Subcutaneous adipose tissue (tissue), 4 donors: ENCODE results near the gene URI1. TPM values are rescaled to one million over a fixed set of nuclear protein-coding genes. Genes with fewer than 3 reads are reported as not detected.

ENCODE experiments used
- total RNA-seq, 4 donors: library from RNA; depleted of rRNA; stranded (reverse); fragments of >200 nt; gene quantifications; one replicate each; pipeline ENCODE4 v1.1.0, GENCODE V29; 2016
- TF ChIP-seq, protein P1 (sequence below): fragments of 450-650 bp; IDR thresholded peaks from one replicate; pipeline ENCODE4 v1.5.1; 2016; ENCODE audit warnings: low read depth, mild to moderate bottlenecking, control low read depth, antibody characterized with exemption, moderate library complexity

Gene URI1
- total RNA-seq, 4 donors from 2014 or later = 43.9 to 101 (median 64.0) TPM

DNA sequence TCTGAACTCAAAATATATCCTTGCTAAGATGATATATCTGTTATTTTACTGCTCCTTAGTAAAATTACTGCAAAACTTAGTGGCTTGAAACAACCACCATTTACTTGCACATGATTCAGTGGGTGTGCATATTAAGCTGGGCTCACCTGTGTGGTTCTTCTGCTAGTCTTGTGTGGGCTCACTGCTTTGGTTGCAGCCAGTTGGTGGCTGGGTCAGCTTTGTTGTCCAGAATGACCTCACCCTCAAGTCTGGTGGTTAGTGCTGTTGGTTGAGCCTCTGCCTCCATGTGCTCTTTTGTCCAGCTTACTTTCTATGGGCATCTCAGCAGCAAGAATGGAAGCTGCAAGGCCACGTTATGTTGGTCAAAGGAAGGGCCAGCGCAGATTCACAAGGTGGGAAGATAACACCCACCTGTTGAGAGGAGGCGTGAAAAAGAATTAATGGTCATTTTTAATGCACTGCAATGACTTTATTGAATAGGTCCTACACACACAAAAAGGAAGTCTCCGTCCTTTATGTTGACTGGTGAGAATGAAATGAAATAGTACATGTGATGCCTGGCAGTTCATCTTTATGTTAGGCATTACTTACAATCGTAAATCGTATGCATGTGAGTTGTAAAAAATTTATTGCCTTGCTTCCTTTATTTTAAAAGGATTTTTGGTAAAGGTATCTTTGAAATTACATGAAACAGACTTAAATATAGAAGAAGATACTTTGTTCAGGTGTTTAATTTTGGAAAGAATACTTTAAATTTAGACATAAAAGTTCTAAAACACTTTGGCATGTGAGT, 34.3 kb downstream of the URI1 start:
- TF ChIP-seq, protein P1, sequence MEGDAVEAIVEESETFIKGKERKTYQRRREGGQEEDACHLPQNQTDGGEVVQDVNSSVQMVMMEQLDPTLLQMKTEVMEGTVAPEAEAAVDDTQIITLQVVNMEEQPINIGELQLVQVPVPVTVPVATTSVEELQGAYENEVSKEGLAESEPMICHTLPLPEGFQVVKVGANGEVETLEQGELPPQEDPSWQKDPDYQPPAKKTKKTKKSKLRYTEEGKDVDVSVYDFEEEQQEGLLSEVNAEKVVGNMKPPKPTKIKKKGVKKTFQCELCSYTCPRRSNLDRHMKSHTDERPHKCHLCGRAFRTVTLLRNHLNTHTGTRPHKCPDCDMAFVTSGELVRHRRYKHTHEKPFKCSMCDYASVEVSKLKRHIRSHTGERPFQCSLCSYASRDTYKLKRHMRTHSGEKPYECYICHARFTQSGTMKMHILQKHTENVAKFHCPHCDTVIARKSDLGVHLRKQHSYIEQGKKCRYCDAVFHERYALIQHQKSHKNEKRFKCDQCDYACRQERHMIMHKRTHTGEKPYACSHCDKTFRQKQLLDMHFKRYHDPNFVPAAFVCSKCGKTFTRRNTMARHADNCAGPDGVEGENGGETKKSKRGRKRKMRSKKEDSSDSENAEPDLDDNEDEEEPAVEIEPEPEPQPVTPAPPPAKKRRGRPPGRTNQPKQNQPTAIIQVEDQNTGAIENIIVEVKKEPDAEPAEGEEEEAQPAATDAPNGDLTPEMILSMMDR = no peak

DNA sequence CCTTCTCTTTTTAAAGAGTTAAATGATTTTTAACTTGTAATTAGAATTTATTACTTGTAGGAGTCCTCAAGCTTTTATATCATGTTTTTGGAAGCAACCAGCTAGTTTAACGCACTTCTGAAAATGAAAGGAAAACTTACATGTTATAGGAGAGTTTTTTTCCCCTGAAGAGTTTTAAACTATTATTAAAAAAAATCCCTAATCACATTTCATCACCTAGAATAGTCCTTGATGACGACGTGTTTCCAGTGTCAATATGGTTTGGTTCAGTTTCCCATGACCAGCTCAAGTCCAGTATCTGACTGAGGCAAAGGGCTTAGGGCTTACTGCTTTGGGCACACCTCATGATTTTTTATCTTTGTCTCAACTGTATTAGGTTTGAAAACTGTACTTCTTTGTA, 36.0 kb downstream of the URI1 start:
- TF ChIP-seq, protein P1 = no peak

DNA sequence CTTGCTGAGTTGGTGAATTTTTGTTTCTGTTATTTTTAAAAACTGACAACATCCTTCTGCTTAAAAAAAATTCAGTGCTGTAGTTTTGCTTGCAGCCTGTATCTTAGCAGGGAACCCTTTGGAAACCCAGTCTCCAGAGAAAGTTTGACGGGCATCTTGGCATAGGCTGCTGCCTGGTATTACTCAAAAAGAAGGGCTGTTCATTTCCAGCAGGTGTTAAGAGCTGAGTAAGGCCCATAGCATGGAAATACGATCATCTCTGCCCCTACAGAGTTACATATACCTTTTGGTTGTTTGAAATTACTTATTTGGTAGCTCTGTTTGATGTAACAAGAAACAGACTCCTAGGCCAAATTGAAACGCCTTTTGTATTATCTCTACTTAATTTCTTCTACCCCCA, 41.5 kb downstream of the URI1 start:
- TF ChIP-seq, protein P1 = no peak

DNA sequence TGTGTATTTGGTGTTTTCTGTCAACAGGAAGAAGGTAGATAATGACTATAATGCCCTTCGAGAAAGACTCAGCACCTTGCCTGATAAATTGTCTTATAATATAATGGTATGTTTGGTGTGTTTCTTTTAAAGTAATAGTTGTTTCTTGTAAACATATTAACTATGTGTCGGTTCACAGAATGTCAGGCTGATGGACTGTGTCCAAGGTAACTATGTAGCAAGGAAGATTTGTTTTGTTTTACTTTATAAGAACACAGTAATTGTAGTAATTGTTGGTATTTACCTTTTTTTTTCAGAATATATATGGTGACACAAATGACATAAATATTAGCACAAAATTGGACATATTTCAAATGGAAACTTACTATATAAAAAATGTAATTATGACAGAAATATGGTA, 43.2 kb downstream of the URI1 start:
- TF ChIP-seq, protein P1 = no peak

DNA sequence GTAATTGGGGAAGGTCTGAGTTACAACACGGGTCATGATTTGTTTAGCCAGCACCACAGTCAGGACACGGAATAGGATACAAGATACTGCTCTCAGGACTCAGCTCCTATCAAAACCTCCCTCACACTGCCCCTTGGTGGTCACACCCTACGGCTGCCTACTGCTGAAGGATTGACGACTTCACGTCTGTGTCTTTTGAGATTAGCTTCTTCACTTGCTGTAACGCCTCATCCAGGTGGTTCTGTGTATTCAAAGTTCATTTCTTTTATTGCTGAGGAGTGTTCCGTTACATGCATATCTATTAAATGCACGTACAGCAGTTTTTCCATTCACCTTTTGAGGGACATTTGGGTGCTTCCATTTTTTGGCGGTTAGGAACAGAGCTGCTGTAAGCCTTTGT, 46.3 kb downstream of the URI1 start:
- TF ChIP-seq, protein P1 = no peak

DNA sequence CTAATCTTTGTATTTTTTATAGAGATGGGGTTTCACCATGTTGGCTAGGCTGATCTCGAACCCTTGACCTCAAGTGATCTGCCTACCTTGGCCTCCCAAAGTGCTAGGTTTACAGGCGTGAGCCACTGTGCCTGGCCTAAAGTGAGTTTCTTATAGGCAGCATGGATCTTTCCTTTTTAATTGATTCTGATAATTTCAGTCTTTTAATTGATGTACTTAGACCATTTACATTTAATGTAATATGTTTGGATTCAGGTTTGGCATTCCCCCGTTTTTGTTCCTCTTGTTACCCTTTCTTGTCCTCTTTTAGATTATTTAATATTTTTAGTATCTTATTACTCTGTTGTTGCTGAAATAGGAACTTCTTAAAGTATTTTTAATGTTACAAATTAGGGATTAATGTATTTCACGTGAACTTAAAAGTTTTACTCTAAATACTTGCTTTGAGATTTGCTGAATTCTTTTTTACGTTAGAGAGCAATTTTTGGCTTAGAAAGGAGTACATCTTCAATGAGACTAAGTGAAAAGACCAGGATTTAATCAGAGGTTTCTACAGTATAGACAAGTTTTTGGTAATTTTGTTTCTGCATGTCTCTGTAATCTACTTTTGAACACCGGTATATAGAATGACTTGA, 50.3 kb downstream of the URI1 start:
- TF ChIP-seq, protein P1 = no peak

DNA sequence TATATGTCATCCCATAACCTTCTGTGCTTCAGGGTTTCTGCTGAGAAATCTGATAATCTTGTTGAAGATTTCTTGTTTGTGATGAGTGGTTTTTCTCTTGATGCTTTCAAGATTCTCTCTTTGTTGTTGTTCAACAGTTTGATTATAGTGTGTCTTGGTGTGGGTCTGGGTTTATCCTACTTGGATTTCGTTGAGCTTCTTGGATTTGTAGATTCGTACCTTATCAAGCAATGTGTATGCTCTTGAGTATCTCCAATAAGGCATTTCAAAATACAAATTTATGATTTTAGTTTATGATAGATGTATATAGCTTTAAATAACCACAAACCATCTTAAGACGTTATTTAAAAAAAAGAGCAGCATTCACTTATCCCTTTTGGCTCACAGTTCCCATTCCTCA, 57.5 kb downstream of the URI1 start:
- TF ChIP-seq, protein P1 = no peak
